Progenitor cell of endocrine pancreas (in vitro differentiated cells): Measurements from ENCODE around the gene MRPS23. TPM values are rescaled to one million over a fixed set of nuclear protein-coding genes. Genes with fewer than 3 reads are reported as not detected.
A peak's percentile ranks its signal among the peaks of the same experiment; 100 is the strongest.

Experiments used
- DNase-seq: peaks from one replicate; pipeline ENCODE4 v3.0.0; 2021; ENCODE audit warnings: low spot score; ENCODE audit not compliant: unreplicated experiment
- H3K27ac Mint-ChIP-seq: 2 replicates; pipeline ENCODE4 v1.8.0; 2021; ENCODE audit warnings: mild to moderate bottlenecking, moderate library complexity, mixed read lengths
- H3K27me3 Mint-ChIP-seq: 2 replicates; pipeline ENCODE4 v1.8.0; 2021; ENCODE audit warnings: mixed read lengths
- H3K36me3 Mint-ChIP-seq: 2 replicates; pipeline ENCODE4 v1.8.0; 2022; ENCODE audit warnings: mixed read lengths; ENCODE audit not compliant: insufficient read depth
- H3K4me1 Mint-ChIP-seq: 2 replicates; pipeline ENCODE4 v1.8.0; 2021; ENCODE audit warnings: low read depth, mixed read lengths
- H3K4me3 Mint-ChIP-seq: 2 replicates; pipeline ENCODE4 v1.8.0; 2021; ENCODE audit warnings: low read depth, mild to moderate bottlenecking, moderate library complexity, mixed read lengths
- H3K9me3 Mint-ChIP-seq: 2 replicates; pipeline ENCODE4 v1.8.0; 2021; ENCODE audit warnings: low read depth, mixed read lengths
- total RNA-seq: library from RNA; stranded (reverse); gene quantifications from 2 replicates; pipeline ENCODE4 v1.2.1, GENCODE V29; 2021
- TF ChIP-seq, protein P1 (sequence below): fragments of 200-600 bp; sonication (generic); IDR thresholded peaks from one replicate; pipeline ENCODE4 v1.5.0; 2021; ENCODE audit warnings: antibody characterized with exemption, mild to moderate bottlenecking; ENCODE audit not compliant: unreplicated experiment

The MRPS23 gene
- total RNA-seq, 1 donor from 2014 or later: 34.6 TPM

DNA sequence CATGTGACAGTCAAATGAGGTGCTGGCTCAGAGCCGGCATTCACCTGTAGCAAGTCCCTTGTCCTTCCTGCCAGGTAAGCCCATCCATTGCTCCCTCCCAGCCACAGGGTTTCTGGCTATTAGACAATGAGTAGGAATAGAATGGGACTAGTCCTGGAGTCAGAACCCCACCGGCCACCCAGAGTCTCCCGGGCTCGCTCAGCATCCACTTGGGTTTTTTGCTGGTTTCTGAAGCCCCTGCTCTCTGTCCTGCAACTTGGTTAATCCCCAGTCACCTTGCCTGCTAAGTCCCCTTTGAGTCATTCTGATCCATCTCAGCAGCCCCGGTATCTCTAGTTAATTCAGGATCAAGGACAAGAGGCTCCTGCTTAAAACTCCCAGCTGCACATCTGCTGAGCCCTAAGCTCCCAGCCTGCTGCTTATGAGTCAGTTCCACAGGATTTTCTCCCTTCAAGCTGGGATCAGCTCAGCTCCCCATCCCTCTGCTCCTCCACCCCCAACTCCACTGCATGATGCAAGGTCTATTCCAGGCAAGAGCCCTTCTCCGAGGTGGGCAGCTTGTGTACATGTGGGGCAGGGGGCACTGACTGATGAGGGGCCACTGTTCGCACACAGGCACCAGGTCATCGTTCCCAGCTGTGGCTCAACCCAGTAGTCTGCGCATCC is 19.9 kb upstream of the MRPS23 start:
- Mint-ChIP-seq H3K27ac (no peak overlapping the region), H3K27me3 (peaks cover 8% of the 10 kb centered on the region), H3K4me1 (peaks cover 4% of the 10 kb centered on the region), H3K4me3 (no peak overlapping the region), H3K36me3 (peaks cover 21% of the 10 kb centered on the region), H3K9me3 (no peaks in the 10 kb centered on the region)
- TF ChIP-seq, protein P1, sequence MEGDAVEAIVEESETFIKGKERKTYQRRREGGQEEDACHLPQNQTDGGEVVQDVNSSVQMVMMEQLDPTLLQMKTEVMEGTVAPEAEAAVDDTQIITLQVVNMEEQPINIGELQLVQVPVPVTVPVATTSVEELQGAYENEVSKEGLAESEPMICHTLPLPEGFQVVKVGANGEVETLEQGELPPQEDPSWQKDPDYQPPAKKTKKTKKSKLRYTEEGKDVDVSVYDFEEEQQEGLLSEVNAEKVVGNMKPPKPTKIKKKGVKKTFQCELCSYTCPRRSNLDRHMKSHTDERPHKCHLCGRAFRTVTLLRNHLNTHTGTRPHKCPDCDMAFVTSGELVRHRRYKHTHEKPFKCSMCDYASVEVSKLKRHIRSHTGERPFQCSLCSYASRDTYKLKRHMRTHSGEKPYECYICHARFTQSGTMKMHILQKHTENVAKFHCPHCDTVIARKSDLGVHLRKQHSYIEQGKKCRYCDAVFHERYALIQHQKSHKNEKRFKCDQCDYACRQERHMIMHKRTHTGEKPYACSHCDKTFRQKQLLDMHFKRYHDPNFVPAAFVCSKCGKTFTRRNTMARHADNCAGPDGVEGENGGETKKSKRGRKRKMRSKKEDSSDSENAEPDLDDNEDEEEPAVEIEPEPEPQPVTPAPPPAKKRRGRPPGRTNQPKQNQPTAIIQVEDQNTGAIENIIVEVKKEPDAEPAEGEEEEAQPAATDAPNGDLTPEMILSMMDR: no peak
- DNase-seq: no peak

DNA sequence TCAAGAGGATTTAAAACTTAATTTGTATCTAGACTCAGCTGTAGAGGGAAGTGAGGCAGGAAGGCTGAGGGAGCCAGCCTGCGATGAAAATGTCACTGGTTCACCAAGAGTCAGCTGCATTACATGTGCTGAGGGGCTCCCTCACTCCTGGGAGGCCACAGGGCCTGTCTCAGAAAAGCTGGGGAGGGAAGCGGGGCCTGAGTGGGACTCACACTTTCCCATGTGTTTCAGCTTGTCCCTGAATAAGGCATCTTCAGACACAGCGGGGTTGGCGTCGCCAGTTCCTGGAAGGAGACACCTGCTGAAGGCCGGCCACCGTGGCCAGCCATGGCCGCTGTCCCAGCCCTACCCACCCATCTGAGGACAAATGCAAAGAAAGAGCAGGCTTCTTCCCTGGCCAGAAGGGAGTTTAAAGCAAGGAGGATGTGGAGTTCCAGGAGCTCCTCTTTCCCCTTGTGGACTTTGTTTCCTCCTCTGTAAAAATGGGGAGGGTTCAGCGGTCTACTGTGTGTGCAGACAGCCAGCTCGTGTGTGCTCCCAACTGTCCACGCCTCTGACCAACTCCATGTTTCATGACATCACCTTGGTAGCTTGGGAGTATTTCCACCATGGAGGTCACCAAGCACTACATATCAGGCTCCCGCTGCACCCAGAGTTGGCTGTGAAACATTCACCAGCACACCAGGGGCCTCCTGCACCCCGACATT is 19.2 kb upstream of the MRPS23 start:
- peaks cover 2% of the 10 kb centered on the region for H3K4me1 Mint-ChIP-seq
- TF ChIP-seq, protein P1: no peak
- peaks cover 15% of the 10 kb centered on the region for H3K27me3 Mint-ChIP-seq
- no peak overlapping the region for H3K4me3 Mint-ChIP-seq
- peak overlapping the region; percentile 4 for H3K27ac Mint-ChIP-seq
- peaks cover 25% of the 10 kb centered on the region for H3K36me3 Mint-ChIP-seq
- no peak for DNase-seq
- no peaks in the 10 kb centered on the region for H3K9me3 Mint-ChIP-seq

DNA sequence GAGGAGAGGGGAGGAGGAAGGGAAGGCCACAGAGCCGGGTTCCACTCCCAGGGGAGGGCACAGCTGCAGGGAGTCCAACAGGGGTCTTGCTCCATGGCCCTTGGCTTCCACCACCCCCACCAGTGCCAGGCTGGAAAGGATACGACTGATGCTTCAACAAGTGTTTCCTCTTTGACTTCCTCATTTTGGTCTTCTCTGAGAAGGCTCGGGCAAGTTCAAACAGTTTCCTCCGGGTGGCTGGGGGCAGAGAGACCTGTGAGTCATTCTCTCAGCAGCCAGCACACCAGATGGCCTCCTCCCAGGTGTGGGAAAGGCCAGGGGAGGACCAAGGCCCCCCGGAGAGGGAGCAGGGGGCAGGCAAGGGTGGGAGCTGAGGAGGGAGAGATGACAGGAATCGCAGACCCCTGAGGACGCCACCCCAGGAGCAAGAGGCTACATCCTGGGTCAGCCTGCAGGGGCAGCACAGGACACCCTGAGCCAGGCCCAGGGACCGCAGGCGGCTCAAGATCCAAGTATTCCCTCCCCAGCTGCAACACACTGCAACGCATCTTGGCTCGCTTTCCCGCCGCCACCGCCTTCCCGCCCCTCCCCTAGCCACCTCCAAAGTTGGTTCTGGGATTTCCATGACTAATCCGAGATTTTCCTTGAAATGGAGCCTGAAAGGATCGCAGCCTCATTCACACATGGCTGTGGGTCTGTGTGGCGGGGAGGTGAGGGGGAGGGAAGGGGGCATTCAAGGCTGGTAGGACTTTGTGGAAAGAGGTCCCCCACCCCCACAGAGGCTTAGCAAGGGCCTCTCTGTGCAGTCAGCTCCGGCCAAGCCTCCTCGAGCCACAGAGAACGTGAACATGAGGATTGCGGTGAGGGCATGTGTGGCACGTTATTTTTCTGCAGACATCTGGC is 18.4 kb upstream of the MRPS23 start:
- Mint-ChIP-seq H3K36me3 (peaks cover 25% of the 10 kb centered on the region), H3K4me3 (no peak overlapping the region), H3K9me3 (no peaks in the 10 kb centered on the region), H3K4me1 (peaks cover 2% of the 10 kb centered on the region), H3K27ac (peak overlapping the region; percentile 4), H3K27me3 (peaks cover 23% of the 10 kb centered on the region)
- TF ChIP-seq, protein P1: peak; percentile 31
- DNase-seq: no peak

DNA sequence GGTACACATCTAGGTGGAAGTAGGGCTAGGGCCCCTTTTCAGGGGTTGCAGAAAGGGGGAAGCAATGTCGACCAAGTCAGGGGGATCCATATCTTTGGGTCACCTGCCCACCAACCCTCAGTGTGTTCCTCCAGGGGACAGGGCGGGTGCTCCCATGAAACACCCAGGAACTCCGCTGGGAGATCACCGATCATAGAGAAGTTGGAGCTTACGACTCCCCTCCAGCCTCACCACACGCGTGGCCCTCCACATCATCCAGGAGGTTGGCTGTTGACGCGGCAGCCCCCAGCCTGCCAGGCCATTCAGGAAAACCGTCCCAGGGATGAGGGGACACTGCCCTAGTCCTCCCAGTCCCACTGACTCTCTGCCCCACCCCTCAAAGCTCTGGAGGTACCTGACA is 17.3 kb upstream of the MRPS23 start:
- peaks cover 2% of the 10 kb centered on the region for H3K4me1 Mint-ChIP-seq
- no peak overlapping the region for H3K27ac Mint-ChIP-seq
- H3K4me3 Mint-ChIP-seq: no peak overlapping the region
- H3K36me3 Mint-ChIP-seq: peaks cover 22% of the 10 kb centered on the region
- no peaks in the 10 kb centered on the region for H3K9me3 Mint-ChIP-seq
- DNase-seq: no peak
- peaks cover 33% of the 10 kb centered on the region for H3K27me3 Mint-ChIP-seq
- TF ChIP-seq, protein P1: no peak

DNA sequence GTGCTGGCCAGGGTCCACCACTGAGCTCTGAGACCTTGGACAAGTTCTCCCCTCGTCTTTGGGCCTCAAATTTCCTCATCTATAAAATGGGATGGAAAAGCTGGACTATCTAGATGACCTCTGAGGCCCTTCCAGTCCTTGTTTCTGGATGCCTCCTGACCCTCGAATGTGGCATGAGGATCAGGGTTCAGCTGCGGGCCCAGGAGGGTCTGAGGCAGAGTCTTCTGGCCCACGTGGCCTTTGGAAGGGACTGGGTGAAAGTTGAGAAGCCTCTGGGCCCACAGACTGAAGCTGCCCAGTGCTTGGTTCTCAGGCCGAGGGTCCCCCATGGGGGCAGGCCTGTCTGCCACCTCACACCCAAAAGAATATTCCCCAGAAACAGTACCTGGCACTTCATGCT is 16.9 kb upstream of the MRPS23 start:
- H3K4me1 Mint-ChIP-seq: no peaks in the 10 kb centered on the region
- DNase-seq: no peak
- H3K27ac Mint-ChIP-seq: no peak overlapping the region
- peaks cover 35% of the 10 kb centered on the region for H3K27me3 Mint-ChIP-seq
- H3K36me3 Mint-ChIP-seq: peaks cover 20% of the 10 kb centered on the region
- no peak overlapping the region for H3K4me3 Mint-ChIP-seq
- TF ChIP-seq, protein P1: no peak
- no peaks in the 10 kb centered on the region for H3K9me3 Mint-ChIP-seq
